ENCODE measurements around the gene ADRA2C.

GRCh38 chr4:3812211-3812934, 46.2 kb downstream of the ADRA2C start:
- TF ChIP-seq CTCF (IDR thresholded peaks at IDR 0.05) (no peak), MAX (IDR thresholded peaks at IDR 0.05) (no peak), JUNB (IDR thresholded peaks at IDR 0.05) (no peak), CHD2 (IDR thresholded peaks at IDR 0.05; ENCODE audit: low read length, partially characterized antibody) (no peak), NR3C1 (IDR thresholded peaks at IDR 0.05) (no peak), SMC3 (IDR thresholded peaks at IDR 0.05) (no peak)
